Type B pancreatic cell (in vitro differentiated cells): Measurements from ENCODE around the gene DNER. TPM values are rescaled to one million over a fixed set of nuclear protein-coding genes. Genes with fewer than 3 reads are reported as not detected.

Experiments
- DNase-seq: peaks from one replicate; pipeline ENCODE4 v3.0.0; 2021; ENCODE audit warnings: mixed read lengths; ENCODE audit not compliant: unreplicated experiment; ENCODE audit errors: extremely low spot score
- H3K27ac Mint-ChIP-seq: 2 replicates; pipeline ENCODE4 v1.8.0; 2021; ENCODE audit warnings: mild to moderate bottlenecking, mixed read lengths
- H3K27me3 Mint-ChIP-seq: 2 replicates; pipeline ENCODE4 v1.8.0; 2021; ENCODE audit warnings: mixed read lengths
- H3K36me3 Mint-ChIP-seq: 2 replicates; pipeline ENCODE4 v1.8.0; 2021; ENCODE audit warnings: mixed read lengths
- H3K4me1 Mint-ChIP-seq: one replicate; pipeline ENCODE4 v1.8.0; 2021; ENCODE audit warnings: mixed read lengths; ENCODE audit not compliant: unreplicated experiment
- H3K4me3 Mint-ChIP-seq: 2 replicates; pipeline ENCODE4 v1.8.0; 2021; ENCODE audit warnings: mild to moderate bottlenecking, mixed read lengths
- H3K9me3 Mint-ChIP-seq: 2 replicates; pipeline ENCODE4 v1.8.0; 2021; ENCODE audit warnings: mixed read lengths
- CTCF ChIP-seq: fragments of 200-600 bp; sonication (generic); conservative IDR thresholded peaks from 2 replicates; pipeline ENCODE4 v1.5.0; 2021; ENCODE audit warnings: antibody characterized with exemption, mild to moderate bottlenecking
- total RNA-seq: library from RNA; stranded (reverse); gene quantifications from 2 replicates; pipeline ENCODE4 v1.2.1, GENCODE V29; 2021; ENCODE audit warnings: low replicate concordance

DNER gene
- total RNA-seq, 1 donor from 2014 or later = 15.9 TPM

GRCh38 chr2:229586746-229587705, 127.3 kb downstream of the DNER start:
- Mint-ChIP-seq H3K4me3 (peak overlapping the region; percentile 12), H3K27me3 (peaks cover 22% of the 10 kb centered on the region), H3K9me3 (no peaks in the 10 kb centered on the region), H3K4me1 (peaks cover 8% of the 10 kb centered on the region), H3K36me3 (no peaks in the 10 kb centered on the region), H3K27ac (no peak overlapping the region)
- TF ChIP-seq CTCF = peak; percentile 94
- DNase-seq = peak; percentile 78

GRCh38 chr2:229586012-229586411, 128.3 kb downstream of the DNER start:
- Mint-ChIP-seq H3K36me3 (no peaks in the 10 kb centered on the region), H3K4me3 (no peak overlapping the region)
- no peak for TF ChIP-seq CTCF

GRCh38 chr2:229582151-229582550, 132.2 kb downstream of the DNER start:
- Mint-ChIP-seq H3K36me3 (no peaks in the 10 kb centered on the region), H3K4me1 (peaks cover 6% of the 10 kb centered on the region), H3K27ac (no peak overlapping the region), H3K27me3 (peaks cover 39% of the 10 kb centered on the region), H3K4me3 (no peak overlapping the region), H3K9me3 (no peaks in the 10 kb centered on the region)
- no peak for DNase-seq
- no peak for TF ChIP-seq CTCF

More at GRCh38 chr2:229586012-229586411, 128.3 kb downstream of the DNER start:
- no peak for DNase-seq
- Mint-ChIP-seq H3K27ac (no peak overlapping the region), H3K4me1 (peaks cover 8% of the 10 kb centered on the region), H3K27me3 (peaks cover 25% of the 10 kb centered on the region), H3K9me3 (no peaks in the 10 kb centered on the region)

GRCh38 chr2:229578052-229578846, 136.1 kb downstream of the DNER start:
- no peak overlapping the region for H3K27ac Mint-ChIP-seq
- H3K9me3 Mint-ChIP-seq = no peaks in the 10 kb centered on the region
- TF ChIP-seq CTCF = no peak
- no peak for DNase-seq
- no peaks in the 10 kb centered on the region for H3K36me3 Mint-ChIP-seq
- H3K4me3 Mint-ChIP-seq = no peak overlapping the region
- H3K27me3 Mint-ChIP-seq = peaks cover 28% of the 10 kb centered on the region
- no peaks in the 10 kb centered on the region for H3K4me1 Mint-ChIP-seq

- Mint-ChIP-seq H3K4me1 (no peaks in the 10 kb centered on the region), H3K4me3 (no peak overlapping the region), H3K27me3 (peaks cover 22% of the 10 kb centered on the region), H3K9me3 (no peaks in the 10 kb centered on the region), H3K27ac (no peak overlapping the region), H3K36me3 (no peaks in the 10 kb centered on the region)
- no peak for DNase-seq
- no peak for TF ChIP-seq CTCF
Observed at GRCh38 chr2:229575569-229576315, 138.6 kb downstream of the DNER start.
